GM19023 (cell line): ENCODE results near the gene SNX9.
"Not testable (repeated sequence)": the region's sequence is repeated elsewhere in the genome, so short reads cannot be mapped to it uniquely, and the experiment has no call there.

Experiments used
- ATAC-seq: cut with Tn5 transposase; IDR thresholded peaks from one replicate; pipeline ENCODE4 v1.9.1; 2021; ENCODE audit warnings: mild to moderate bottlenecking, moderate library complexity; ENCODE audit not compliant: unreplicated experiment

Gene SNX9

GRCh38 chr6:157830354-157831017 is 7.4 kb downstream of the SNX9 start:
- peak; percentile 94 for ATAC-seq

GRCh38 chr6:157831018-157831369 is 7.9 kb downstream of the SNX9 start:
- no peak for ATAC-seq

- ATAC-seq = no peak
These were observed 8.6 kb downstream of the SNX9 start for GRCh38 chr6:157831424-157832249.

- no peak for ATAC-seq
These were observed 9.4 kb downstream of the SNX9 start for GRCh38 chr6:157832250-157832967.

GRCh38 chr6:157834549-157834948 is 11.5 kb downstream of the SNX9 start:
- no peak for ATAC-seq

GRCh38 chr6:157838718-157839430 is 15.8 kb downstream of the SNX9 start:
- ATAC-seq = no peak

- no peak for ATAC-seq
These were observed 16.6 kb downstream of the SNX9 start for GRCh38 chr6:157839606-157840005.

- ATAC-seq = no peak
These were observed 17.2 kb downstream of the SNX9 start for GRCh38 chr6:157840261-157840660.

GRCh38 chr6:157840776-157841175 is 17.7 kb downstream of the SNX9 start:
- ATAC-seq = no peak

- peak; percentile 87 for ATAC-seq
These were observed 18.3 kb downstream of the SNX9 start for GRCh38 chr6:157841211-157841840.

GRCh38 chr6:157842212-157842611 is 19.2 kb downstream of the SNX9 start:
- no peak for ATAC-seq

GRCh38 chr6:157844196-157844595 is 21.1 kb downstream of the SNX9 start:
- not testable (repeated sequence) for ATAC-seq

- no peak for ATAC-seq
These were observed 22.6 kb downstream of the SNX9 start for GRCh38 chr6:157845493-157846259.

- ATAC-seq = no peak
These were observed 24.8 kb downstream of the SNX9 start for GRCh38 chr6:157847846-157848245.

- no peak for ATAC-seq
These were observed 25.6 kb downstream of the SNX9 start for GRCh38 chr6:157848693-157849092.

- no peak for ATAC-seq
These were observed 26.4 kb downstream of the SNX9 start for GRCh38 chr6:157849288-157850017.

GRCh38 chr6:157850030-157850429 is 27.0 kb downstream of the SNX9 start:
- ATAC-seq = no peak

- no peak for ATAC-seq
These were observed 30.2 kb downstream of the SNX9 start for GRCh38 chr6:157853018-157853805.
